Endothelial cell of umbilical vein (primary cell): ENCODE measurements around the gene LANCL1. TPM values are rescaled to one million over a fixed set of nuclear protein-coding genes. Genes with fewer than 3 reads are reported as not detected.

Source experiments
- BruUV-seq: library from RNA; stranded (reverse); fragments of 400-500 nt; replicated peaks from 2 replicates; lab custom pipeline; 2021; lab: Mats Ljungman, UMichigan
- CTCF ChIA-PET: fragments of 300-600, 350-600 bp; sonication (Branson Sonifier 250); formaldehyde crosslinking; loops from one replicate; lab custom pipeline; 2021; ENCODE audit warnings: antibody characterized with exemption, inconsistent platforms; lab: Charles Lee
- POLR2A ChIA-PET: fragments of 300-600, 350-600 bp; sonication (Branson Sonifier 250); formaldehyde crosslinking; loops from one replicate; lab custom pipeline; 2021; ENCODE audit warnings: antibody characterized with exemption, inconsistent platforms; lab: Charles Lee
- DNase-seq: peaks from one replicate; pipeline ENCODE4 v3.0.0-alpha.2; 2011; ENCODE audit warnings: low read depth, low spot score
- FAIRE-seq: peaks from 2 replicates; lab custom pipeline; 2011; peaks lifted over from hg19 to GRCh38; lab: Jason Lieb, UNC
- H2AFZ ChIP-seq: 2 replicates; pipeline ENCODE4 v1.6.0; 2012; ENCODE audit warnings: low read depth, low read length, control low read depth, inconsistent platforms
- H3K27ac ChIP-seq: 2 replicates; pipeline ENCODE4 v1.5.1; 2011; ENCODE audit warnings: low read depth, mild to moderate bottlenecking, control low read depth, low read length, moderate library complexity; ENCODE audit not compliant: insufficient read depth
- H3K27me3 ChIP-seq, 2 experiments: 2 replicates each; pipeline versions ENCODE4 v1.6.0 to v1.6.1; 2011; ENCODE audit warnings: low read length in 2 of 2, mixed read lengths in 1 of 2; ENCODE audit not compliant: control insufficient read depth in 2 of 2, insufficient read depth in 2 of 2
- H3K36me3 ChIP-seq, 2 experiments: 2 replicates in 1 of 2; 3 replicates in 1 of 2; pipeline ENCODE4 v1.5.1; 2011; ENCODE audit warnings: low read length in 2 of 2, mild to moderate bottlenecking in 1 of 2, moderate library complexity in 1 of 2; ENCODE audit not compliant: control insufficient read depth in 2 of 2, insufficient read depth in 2 of 2; ENCODE audit errors: extremely low read depth in 1 of 2
- H3K4me1 ChIP-seq: 3 replicates; pipeline ENCODE4 v1.5.1; 2011; ENCODE audit warnings: mild to moderate bottlenecking, low read length; ENCODE audit not compliant: control insufficient read depth, insufficient read depth; ENCODE audit errors: extremely low read depth
- H3K4me2 ChIP-seq: 2 replicates; pipeline ENCODE4 v1.6.1; 2011; ENCODE audit warnings: low read length, control low read depth, mixed read lengths; ENCODE audit not compliant: insufficient read depth
- H3K4me3 ChIP-seq, 3 experiments: fragments of 200-600 bp in 1 of 3; sonication (generic), shearing (Covaris generic) in 1 of 3; replicated peaks in 1 of 3; 2 replicates each; pipeline ENCODE4 v1.5.1; 2011 to 2016; ENCODE audit warnings: control low read depth in 3 of 3, low read length in 3 of 3, mild to moderate bottlenecking in 2 of 3, inconsistent platforms in 1 of 3, low read depth in 1 of 3, moderate library complexity in 1 of 3; ENCODE audit not compliant: insufficient read depth in 1 of 3
- H3K79me2 ChIP-seq: 2 replicates; pipeline ENCODE4 v1.6.0; 2012; ENCODE audit warnings: low read length, inconsistent platforms; ENCODE audit not compliant: control insufficient read depth, insufficient read depth
- H3K9ac ChIP-seq: replicated peaks from 2 replicates; pipeline ENCODE3; 2011; ENCODE audit warnings: low read length, control low read depth; ENCODE audit not compliant: insufficient read depth; ENCODE audit errors: extremely low read depth
- H3K9me1 ChIP-seq: replicated peaks from 3 replicates; pipeline ENCODE4 v1.6.0; 2011; ENCODE audit warnings: mild to moderate bottlenecking, low read length; ENCODE audit not compliant: control insufficient read depth, insufficient read depth; ENCODE audit errors: extremely low read depth
- H3K9me3 ChIP-seq: replicated peaks from 2 replicates; pipeline ENCODE4 v1.5.1; 2012; ENCODE audit warnings: low read length, inconsistent platforms; ENCODE audit not compliant: control insufficient read depth, insufficient read depth
- H4K20me1 ChIP-seq: replicated peaks from 2 replicates; pipeline ENCODE3; 2011; ENCODE audit warnings: mild to moderate bottlenecking, low read length; ENCODE audit not compliant: control insufficient read depth, insufficient read depth; ENCODE audit errors: extremely low read depth
- CTCF ChIP-seq, 2 donors: IDR thresholded peaks; 1 replicate in 1 of 2; 2 replicates in 1 of 2; pipeline ENCODE4 v1.5.1; 2011; ENCODE audit warnings: low read length in 2 of 2, mild to moderate bottlenecking in 2 of 2, moderate library complexity in 2 of 2, control low read depth in 1 of 2, inconsistent platforms in 1 of 2, low read depth in 1 of 2; ENCODE audit not compliant: insufficient read depth in 1 of 2; ENCODE audit errors: extremely low read depth in 1 of 2
- EZH2 ChIP-seq: IDR thresholded peaks from 2 replicates; pipeline ENCODE4 v1.6.1; 2012; ENCODE audit warnings: borderline replicate concordance, low read depth, mild to moderate bottlenecking, moderate library complexity, low read length, inconsistent platforms; ENCODE audit not compliant: severe bottlenecking
- FOS ChIP-seq: IDR thresholded peaks from 2 replicates; pipeline ENCODE4 v1.6.1; 2011; ENCODE audit warnings: mild to moderate bottlenecking, low read length, moderate library complexity, borderline replicate concordance; ENCODE audit not compliant: insufficient read depth
- GATA2 ChIP-seq: IDR thresholded peaks from 2 replicates; pipeline ENCODE4 v1.7.0; 2011; ENCODE audit warnings: low read depth, mild to moderate bottlenecking, moderate library complexity, mixed read lengths, low read length; ENCODE audit not compliant: insufficient read length, insufficient read depth
- JUN ChIP-seq: IDR thresholded peaks from 2 replicates; pipeline ENCODE4 v1.6.1; 2011; ENCODE audit warnings: borderline replicate concordance, low read depth; ENCODE audit not compliant: insufficient read length, insufficient read depth
- MAX ChIP-seq: IDR thresholded peaks from 2 replicates; pipeline ENCODE4 v1.6.1; 2011; ENCODE audit not compliant: insufficient read depth, insufficient read length
- MYC ChIP-seq: IDR thresholded peaks from one replicate; pipeline ENCODE4 v1.6.1; 2011; ENCODE audit warnings: mild to moderate bottlenecking, low read depth, low read length
- POLR2A ChIP-seq: IDR thresholded peaks from 2 replicates; pipeline ENCODE4 v1.6.1; 2012; ENCODE audit warnings: low read depth, mild to moderate bottlenecking, control low read depth, low read length
- POLR2AphosphoS5 ChIP-seq: IDR thresholded peaks from 2 replicates; pipeline ENCODE4 v1.6.1; 2012; ENCODE audit warnings: low read depth, mild to moderate bottlenecking, control low read depth, low read length, moderate library complexity; ENCODE audit not compliant: insufficient read depth
- dilution Hi-C: fragments of 300-500 bp; cut with MboI; formaldehyde crosslinking; loops from one replicate; pipeline ENCODE4 v1.15.0; 2019; ENCODE audit warnings: low sequenced_read_pairs; ENCODE audit not compliant: extremely low pct_ligation_motif_present
- intact Hi-C: fragments of 100-400 bp; cut with micrococcal nuclease; formaldehyde crosslinking; loops from one replicate; pipeline ENCODE4 v1.10.0; 2022
- polyA plus RNA-seq, 4 experiments: library from polyadenylated mRNA; depleted of rRNA in 3 of 4; stranded (reverse) in 3 of 4; unstranded in 1 of 4; fragments of >200 nt; gene quantifications; 2 replicates each; pipeline versions ENCODE4 v1.2.1 to v1.2.3, GENCODE V29; 2011 to 2012; ENCODE audit warnings: missing spikeins in 1 of 4
- total RNA-seq: library from RNA; stranded (reverse); gene quantifications from 2 replicates; pipeline ENCODE4 v1.2.3, GENCODE V29; 2021

Gene LANCL1
- total and polyA plus RNA-seq, 2 donors (not counting 3 experiments of a cell fraction or from before 2014, with no cell fraction given): 22.9 to 24.2 TPM

GRCh38 chr2:210389856-210390255, 86.7 kb downstream of the LANCL1 start:
- Histone ChIP-seq H3K27ac (no peak overlapping the region), H3K36me3 (no peaks in the 10 kb centered on the region), H3K4me2 (no peak overlapping the region), H3K27me3 (no peaks in the 10 kb centered on the region), H3K9me3 (no peaks in the 10 kb centered on the region), H3K4me3 (no peak overlapping the region), H2AFZ (no peak overlapping the region), H4K20me1 (no peaks in the 10 kb centered on the region), H3K4me1 (no peaks in the 10 kb centered on the region), H3K9me1 (no peaks in the 10 kb centered on the region), H3K9ac (no peak overlapping the region), H3K79me2 (no peaks in the 10 kb centered on the region)
- dilution Hi-C loops: no loop called here
- TF ChIP-seq JUN (no peak), GATA2 (no peak), EZH2 (no peak), MAX (no peak), FOS (no peak), POLR2A (no peak), MYC (no peak), POLR2AphosphoS5 (no peak), CTCF (IDR thresholded peaks at IDR 0.05; ENCODE audit: extremely low read depth in 1 of 2, insufficient read depth in 1 of 2, low read depth in 1 of 2, low read length in 2 of 2) (no peak)
- CTCF ChIA-PET: interaction anchor here (1.0 to 1.9 kb wide), 2 partner anchors 9 to 12 kb away, joined by 3 to 6 read pairs; no protein-coding TSS in a partner anchor
- POLR2A ChIA-PET: no interaction called here
- no peak for FAIRE-seq
- no TSS peak for BruUV-seq
- intact Hi-C loops: no loop called here
- no peak for DNase-seq
